ENCODE measurements around the gene HERC3. TPM values are rescaled to one million over a fixed set of nuclear protein-coding genes. Genes with fewer than 3 reads are reported as not detected.
A peak's percentile ranks its signal among the peaks of the same experiment; 100 is the strongest.

Gene HERC3
- total RNA-seq, 1 experiment from 2014 or later: 34.9 TPM

DNA sequence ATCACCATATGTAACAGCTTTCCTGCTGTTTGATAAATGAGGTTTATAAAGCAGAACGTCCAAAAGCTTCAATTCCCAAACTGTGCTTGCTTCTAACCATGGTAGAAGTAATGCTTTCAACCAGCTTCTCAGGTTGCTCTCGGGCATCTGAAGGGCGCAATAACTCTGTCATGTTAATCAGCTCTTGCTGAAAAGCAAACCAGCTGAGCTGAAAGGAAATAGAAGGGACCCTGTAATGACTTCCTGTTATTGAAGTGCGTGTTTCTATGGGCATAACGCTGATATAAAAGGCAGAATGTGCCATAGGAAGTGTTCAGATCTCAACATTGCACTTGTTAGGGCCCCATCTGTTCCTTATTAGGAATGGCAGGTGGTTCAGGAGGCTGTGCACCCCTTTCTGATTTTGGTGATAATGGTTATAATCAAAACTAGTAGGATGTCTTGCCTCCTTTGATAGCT, 21.2 kb downstream of the HERC3 start:
- BruUV-seq (replicated peaks): no TSS peak
- CTCF ChIA-PET: interaction anchor here (0.6 to 1.9 kb wide), 7 partner anchors 10 to 401 kb away, joined by 3 to 9 read pairs (median 6); partner anchors contain the start of gene HERC3
- Mint-ChIP-seq H3K4me3 (ENCODE audit: unreplicated experiment) (no peak overlapping the region), H3K36me3 (ENCODE audit: insufficient read depth, unreplicated experiment) (peaks cover 23% of the 10 kb centered on the region), H3K27ac (ENCODE audit: low read depth, unreplicated experiment) (peak overlapping the region; percentile 59), H3K27me3 (ENCODE audit: insufficient read depth, unreplicated experiment) (no peaks in the 10 kb centered on the region), H3K4me1 (ENCODE audit: insufficient read depth, unreplicated experiment) (peaks cover 56% of the 10 kb centered on the region), H3K9me3 (ENCODE audit: unreplicated experiment) (no peaks in the 10 kb centered on the region)
- intact Hi-C loops (cut with micrococcal nuclease): loop anchor here (5.0 kb wide), 1 partner anchor 44 kb away; no protein-coding TSS in a partner anchor
- POLR2A ChIA-PET: interaction anchor here (1.1 to 11.5 kb wide), 7 partner anchors 10 to 87 kb away, joined by 3 to 199 read pairs (median 74); partner anchors contain the start of gene HERC3
- DNase-seq (ENCODE audit: unreplicated experiment): no peak
- TF ChIP-seq CTCF (IDR thresholded peaks at IDR 0.05; ENCODE audit: unreplicated experiment): no peak

GRCh38 chr4:88614058-88614457, 21.8 kb downstream of the HERC3 start:
- Mint-ChIP-seq H3K4me3 (ENCODE audit: unreplicated experiment) (no peak overlapping the region), H3K36me3 (ENCODE audit: insufficient read depth, unreplicated experiment) (peaks cover 17% of the 10 kb centered on the region), H3K4me1 (ENCODE audit: insufficient read depth, unreplicated experiment) (peaks cover 56% of the 10 kb centered on the region), H3K9me3 (ENCODE audit: unreplicated experiment) (no peaks in the 10 kb centered on the region), H3K27ac (ENCODE audit: low read depth, unreplicated experiment) (peak overlapping the region; percentile 59), H3K27me3 (ENCODE audit: insufficient read depth, unreplicated experiment) (no peaks in the 10 kb centered on the region)
- TF ChIP-seq CTCF (IDR thresholded peaks at IDR 0.05; ENCODE audit: unreplicated experiment): no peak
- CTCF ChIA-PET: interaction anchor here (0.6 to 3.1 kb wide), 5 partner anchors 9 to 597 kb away, joined by 3 to 12 read pairs (median 5); no protein-coding TSS in a partner anchor
- BruUV-seq (replicated peaks): no TSS peak
- DNase-seq (ENCODE audit: unreplicated experiment): no peak
- intact Hi-C loops (cut with micrococcal nuclease): loop anchor here (5.0 kb wide), 1 partner anchor 43 kb away; no protein-coding TSS in a partner anchor
- POLR2A ChIA-PET: interaction anchor here (1.1 to 11.5 kb wide), 6 partner anchors 9 to 87 kb away, joined by 3 to 199 read pairs (median 80); partner anchors contain the start of gene HERC3

DNA sequence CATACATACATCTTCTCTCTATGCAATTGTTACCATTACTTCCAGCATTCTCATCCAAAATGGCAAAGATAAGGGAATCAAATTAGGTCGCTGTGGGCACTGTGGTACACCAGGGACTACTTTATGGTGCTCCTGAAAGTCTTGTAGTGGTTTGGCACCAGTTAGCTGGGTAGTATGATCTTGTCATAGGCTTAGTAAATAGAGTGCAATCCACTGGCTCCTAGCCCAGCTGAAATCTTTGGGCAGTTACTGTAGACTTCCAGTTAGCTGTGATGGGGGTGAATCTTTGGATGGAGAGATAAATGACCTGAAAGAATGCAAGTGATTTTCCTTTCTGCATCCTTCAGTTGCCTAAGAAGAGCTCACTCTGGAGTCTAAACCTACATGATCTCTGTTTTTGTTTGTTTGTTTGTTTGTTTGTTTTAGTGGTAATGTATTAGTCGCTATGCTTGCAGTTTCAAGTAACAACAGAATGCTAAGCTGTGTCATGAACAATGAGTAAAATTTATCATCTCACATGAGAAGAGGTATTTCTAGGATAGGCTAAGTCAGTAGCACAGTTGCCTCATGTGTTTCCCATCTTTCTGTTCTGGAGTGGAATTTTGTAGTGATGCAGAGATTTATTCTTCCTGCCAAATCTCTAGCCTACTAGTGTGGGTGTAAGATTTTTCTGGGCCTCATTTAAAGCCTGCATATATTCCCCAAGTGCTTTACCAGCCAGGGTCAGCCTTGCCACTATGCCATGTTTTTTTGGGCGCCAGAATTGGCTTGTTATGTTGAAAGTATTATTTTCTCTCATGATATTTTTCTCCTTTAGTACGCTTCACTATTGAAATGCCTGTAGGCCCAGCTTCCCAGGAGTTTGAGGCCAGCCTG, 24.2 kb downstream of the HERC3 start:
- Mint-ChIP-seq H3K27me3 (ENCODE audit: insufficient read depth, unreplicated experiment) (no peaks in the 10 kb centered on the region), H3K4me3 (ENCODE audit: unreplicated experiment) (no peak overlapping the region), H3K9me3 (ENCODE audit: unreplicated experiment) (peaks cover 7% of the 10 kb centered on the region), H3K27ac (ENCODE audit: low read depth, unreplicated experiment) (peak overlapping the region; percentile 55), H3K36me3 (ENCODE audit: insufficient read depth, unreplicated experiment) (no peaks in the 10 kb centered on the region), H3K4me1 (ENCODE audit: insufficient read depth, unreplicated experiment) (peaks cover 55% of the 10 kb centered on the region)
- peak; percentile 87 for DNase-seq (ENCODE audit: unreplicated experiment)
- TSS peak; percentile 20 for BruUV-seq (replicated peaks)
- POLR2A ChIA-PET: interaction anchor here (0.6 to 11.5 kb wide), 7 partner anchors 13 to 1081 kb away, joined by 3 to 199 read pairs (median 9); partner anchors contain the start of genes HERC3 and PPM1K
- TF ChIP-seq CTCF (IDR thresholded peaks at IDR 0.05; ENCODE audit: unreplicated experiment): no peak
- CTCF ChIA-PET: interaction anchor here (0.6 to 3.1 kb wide), 4 partner anchors 9 to 161 kb away, joined by 3 to 12 read pairs (median 4); no protein-coding TSS in a partner anchor
- intact Hi-C loops (cut with micrococcal nuclease): no loop called here
